H9 (cell line): ENCODE results near the gene DNAJB9. TPM values are rescaled to one million over a fixed set of nuclear protein-coding genes. Genes with fewer than 3 reads are reported as not detected.
A peak's percentile ranks its signal among the peaks of the same experiment; 100 is the strongest.

ENCODE experiments used
- DNase-seq: peaks from one replicate; pipeline ENCODE4 v3.0.0-alpha.2; 2017
- H2AFZ ChIP-seq: one replicate; pipeline ENCODE4 v1.6.1; 2013; ENCODE audit warnings: mild to moderate bottlenecking, low read length, control low read depth, moderate library complexity
- H2AK5ac ChIP-seq: 2 replicates; pipeline ENCODE4 v1.6.1; 2013; ENCODE audit warnings: low read length, control low read depth, mixed read lengths; ENCODE audit not compliant: insufficient read length
- H2BK120ac ChIP-seq: one replicate; pipeline ENCODE4 v1.6.1; 2013; ENCODE audit warnings: low read depth, mild to moderate bottlenecking, low read length, control low read depth, inconsistent platforms; ENCODE audit not compliant: poor library complexity, severe bottlenecking
- H2BK12ac ChIP-seq: 2 replicates; pipeline ENCODE4 v1.6.1; 2013; ENCODE audit warnings: low read length, control low read depth, mixed read lengths, low read depth; ENCODE audit not compliant: insufficient read length
- H2BK15ac ChIP-seq: 2 replicates; pipeline ENCODE4 v1.6.1; 2013; ENCODE audit warnings: low read depth, low read length, control low read depth
- H2BK20ac ChIP-seq: one replicate; pipeline ENCODE4 v1.6.1; 2013; ENCODE audit warnings: low read depth, mild to moderate bottlenecking, low read length, control low read depth, inconsistent platforms; ENCODE audit not compliant: poor library complexity, severe bottlenecking
- H2BK5ac ChIP-seq: 2 replicates; pipeline ENCODE4 v1.6.1; 2013; ENCODE audit warnings: low read length, control low read depth, mixed read lengths; ENCODE audit not compliant: insufficient read length
- H3K14ac ChIP-seq: 2 replicates; pipeline ENCODE4 v1.6.1; 2013; ENCODE audit warnings: low read length, control low read depth; ENCODE audit not compliant: insufficient read depth
- H3K18ac ChIP-seq: 2 replicates; pipeline ENCODE4 v1.6.1; 2013; ENCODE audit warnings: low read depth, mild to moderate bottlenecking, mixed read lengths, low read length, control low read depth; ENCODE audit not compliant: insufficient read length
- H3K23ac ChIP-seq: 2 replicates; pipeline ENCODE4 v1.6.1; 2013; ENCODE audit warnings: low read length, control low read depth, mixed read lengths, low read depth; ENCODE audit not compliant: insufficient read length
- H3K23me2 ChIP-seq: 2 replicates; pipeline ENCODE4 v1.6.1; 2013; ENCODE audit warnings: low read depth, mild to moderate bottlenecking, mixed read lengths, low read length, control low read depth; ENCODE audit not compliant: insufficient read length, poor library complexity, severe bottlenecking
- H3K27ac ChIP-seq: 2 replicates; pipeline ENCODE4 v1.5.1; 2013; ENCODE audit warnings: low read length, control low read depth, mixed read lengths, low read depth; ENCODE audit not compliant: insufficient read length
- H3K27me3 ChIP-seq: 2 replicates; pipeline ENCODE4 v1.6.1; 2013; ENCODE audit warnings: low read length, control low read depth, inconsistent platforms; ENCODE audit not compliant: insufficient read depth
- H3K4ac ChIP-seq: 2 replicates; pipeline ENCODE4 v1.6.1; 2013; ENCODE audit warnings: low read depth, mild to moderate bottlenecking, control low read depth, inconsistent platforms, low read length, moderate library complexity
- H3K4me1 ChIP-seq: 2 replicates; pipeline ENCODE4 v1.6.1; 2013; ENCODE audit warnings: low read length, control low read depth, inconsistent platforms; ENCODE audit not compliant: insufficient read depth
- H3K4me2 ChIP-seq: 2 replicates; pipeline ENCODE4 v1.6.1; 2013; ENCODE audit warnings: low read length, control low read depth, mixed read lengths; ENCODE audit not compliant: insufficient read length, insufficient read depth
- H3K56ac ChIP-seq: 2 replicates; pipeline ENCODE4 v1.6.1; 2013; ENCODE audit warnings: low read depth, mild to moderate bottlenecking, mixed read lengths, low read length, control low read depth; ENCODE audit not compliant: insufficient read length
- H3K79me1 ChIP-seq: 2 replicates; pipeline ENCODE4 v1.6.1; 2013; ENCODE audit warnings: low read depth, mild to moderate bottlenecking, moderate library complexity, low read length, control low read depth, inconsistent platforms; ENCODE audit not compliant: insufficient read depth, poor library complexity, severe bottlenecking
- H3K79me2 ChIP-seq: 2 replicates; pipeline ENCODE4 v1.6.1; 2013; ENCODE audit warnings: low read length, control low read depth, inconsistent platforms; ENCODE audit not compliant: insufficient read depth
- H3K9ac ChIP-seq: 2 replicates; pipeline ENCODE4 v1.6.1; 2013; ENCODE audit warnings: low read length, control low read depth, mixed read lengths; ENCODE audit not compliant: insufficient read length; ENCODE audit errors: extremely low read depth
- H3K9me3 ChIP-seq: one replicate; pipeline ENCODE4 v1.6.1; 2013; ENCODE audit warnings: low read depth, low read length, inconsistent platforms; ENCODE audit not compliant: control insufficient read depth
- H3T11ph ChIP-seq: one replicate; pipeline ENCODE4 v1.6.1; 2013; ENCODE audit warnings: mild to moderate bottlenecking, low read length, control low read depth, inconsistent platforms
- H4K20me1 ChIP-seq: one replicate; pipeline ENCODE4 v1.6.1; 2013; ENCODE audit not compliant: control insufficient read depth, insufficient read length, insufficient read depth
- H4K5ac ChIP-seq: 2 replicates; pipeline ENCODE4 v1.6.1; 2013; ENCODE audit warnings: low read depth, mild to moderate bottlenecking, mixed read lengths, low read length, control low read depth; ENCODE audit not compliant: insufficient read length
- H4K8ac ChIP-seq: replicated peaks from 2 replicates; pipeline ENCODE4 v1.6.1; 2013; ENCODE audit warnings: low read length, control low read depth, mixed read lengths, low read depth; ENCODE audit not compliant: insufficient read length
- H4K91ac ChIP-seq: 2 replicates; pipeline ENCODE4 v1.6.1; 2013; ENCODE audit warnings: low read depth, mild to moderate bottlenecking, moderate library complexity, mixed read lengths, low read length, control low read depth; ENCODE audit not compliant: insufficient read length
- H3K27ac Mint-ChIP-seq, 3 experiments: 2 replicates in 2 of 3; 3 replicates in 1 of 3; pipeline ENCODE4 v1.8.0; 2020 to 2021; ENCODE audit warnings: mixed read lengths in 3 of 3, mild to moderate bottlenecking in 1 of 3, moderate library complexity in 1 of 3
- H3K27me3 Mint-ChIP-seq: 2 replicates; pipeline ENCODE4 v1.8.0; 2021; ENCODE audit warnings: low read depth, mild to moderate bottlenecking, moderate library complexity, mixed read lengths
- H3K36me3 Mint-ChIP-seq, 3 experiments: 2 replicates in 2 of 3; 3 replicates in 1 of 3; pipeline ENCODE4 v1.8.0; 2020 to 2021; ENCODE audit warnings: low read depth in 3 of 3, mixed read lengths in 3 of 3; ENCODE audit not compliant: insufficient read depth in 1 of 3
- H3K4me1 Mint-ChIP-seq, 2 experiments: 2 replicates each; pipeline ENCODE4 v1.8.0; 2020; ENCODE audit warnings: mixed read lengths in 2 of 2
- H3K4me3 Mint-ChIP-seq, 2 experiments: 2 replicates in 1 of 2; 3 replicates in 1 of 2; pipeline ENCODE4 v1.8.0; 2020 to 2021; ENCODE audit warnings: mild to moderate bottlenecking in 2 of 2, mixed read lengths in 2 of 2, moderate library complexity in 1 of 2
- H3K9me3 Mint-ChIP-seq, 2 experiments: 2 replicates in 1 of 2; 3 replicates in 1 of 2; pipeline ENCODE4 v1.8.0; 2020; ENCODE audit warnings: mild to moderate bottlenecking in 2 of 2, mixed read lengths in 2 of 2, moderate library complexity in 1 of 2
- CTCF ChIP-seq: fragments of 200-600 bp; sonication (generic); conservative IDR thresholded peaks from 3 replicates; pipeline ENCODE4 v1.8.0; 2021; ENCODE audit warnings: antibody characterized with exemption, mild to moderate bottlenecking
- WGBS: extraction: QIAGEN DNeasy Blood & Tissue Kit; methylation state at CpG from one replicate; pipeline ENCODE4 v1.1.7; 2013; ENCODE audit warnings: missing lambda C conversion rate, low lambda C conversion rate, mixed read lengths; ENCODE audit not compliant: insufficient read length; ENCODE audit errors: extremely low coverage; 5-methylcytosine and 5-hydroxymethylcytosine counted together
- total RNA-seq: library from RNA; stranded (reverse); gene quantifications from 2 replicates; pipeline ENCODE4 v1.2.1, GENCODE V29; 2021

DNAJB9 gene
- total RNA-seq, 1 experiment from 2014 or later: 11.3 TPM

- no peak overlapping the region for H4K91ac ChIP-seq
- H3K4me1 Mint-ChIP-seq: peaks cover 18 to 20% of the 10 kb centered on the region in 2 experiments
- no peaks in the 10 kb centered on the region for H3K27me3 ChIP-seq
- no peak overlapping the region for H3K9ac ChIP-seq
- H3K4ac ChIP-seq: no peak overlapping the region
- H3K56ac ChIP-seq: no peak overlapping the region
- H3T11ph ChIP-seq: no peak overlapping the region
- no peak for TF ChIP-seq CTCF
- H2BK120ac ChIP-seq: no peak overlapping the region
- no peak overlapping the region for H4K8ac ChIP-seq
- H2BK20ac ChIP-seq: no peak overlapping the region
- no peaks in the 10 kb centered on the region; the same call in 1 of the 2 replicates for H3K27me3 Mint-ChIP-seq
- H2AK5ac ChIP-seq: no peak overlapping the region
- H2AFZ ChIP-seq: no peak overlapping the region
- H2BK5ac ChIP-seq: no peak overlapping the region
- no peak overlapping the region for H4K5ac ChIP-seq
- H3K23me2 ChIP-seq: no peaks in the 10 kb centered on the region
- H3K36me3 Mint-ChIP-seq: peaks cover 28 to 36% (median 33%) of the 10 kb centered on the region in 3 experiments
- no peak overlapping the region for H3K23ac ChIP-seq
- no peak for DNase-seq
- H3K4me3 Mint-ChIP-seq: no peak overlapping the region
- peaks cover 15 to 18% of the 10 kb centered on the region in 2 experiments for H3K9me3 Mint-ChIP-seq
- no peak overlapping the region for H3K27ac ChIP-seq
- no peak overlapping the region for H3K18ac ChIP-seq
- no peak overlapping the region for H2BK15ac ChIP-seq
- H4K20me1 ChIP-seq: no peaks in the 10 kb centered on the region
- H3K4me1 ChIP-seq: peaks cover 7% of the 10 kb centered on the region
- no CpG with 5 or more reads among the region's 6 CpGs for WGBS
- H3K27ac Mint-ChIP-seq: no peak overlapping the region
- H3K14ac ChIP-seq: no peak overlapping the region; the same call in 1 of the 2 replicates
- H3K79me1 ChIP-seq: no peaks in the 10 kb centered on the region
- no peak overlapping the region for H3K4me2 ChIP-seq
- H3K79me2 ChIP-seq: no peaks in the 10 kb centered on the region
- peaks cover 14% of the 10 kb centered on the region for H3K9me3 ChIP-seq
- H2BK12ac ChIP-seq: peak overlapping the region; percentile 28
Measured at GRCh38 chr7:108580298-108580697, 10.6 kb downstream of the DNAJB9 start.
